ENCODE measurements around the gene EDN1. TPM values are rescaled to one million over a fixed set of nuclear protein-coding genes. Genes with fewer than 3 reads are reported as not detected.

The EDN1 gene
- total and polyA plus RNA-seq, 2 of the 13 experiments (the other 11 are each of a cell fraction or from before 2014, with no cell fraction given), result 0.15 to 1.2 TPM

GRCh38 chr6:12324099-12324498 is 33.9 kb downstream of the EDN1 start (continued):
- TF ChIP-seq ADNP (CRISPR knock-in tag; IDR thresholded peaks at IDR 0.05), result no peak
- TF ChIP-seq SRY (CRISPR knock-in tag; IDR thresholded peaks at IDR 0.05), result no peak
- TF ChIP-seq MEF2D (CRISPR knock-in tag; IDR thresholded peaks at IDR 0.05), result 0 out of 2 replicates have a peak, but pooled peaks have one; percentile 42
- 0 out of 2 replicates have a peak, but pooled peaks have one; percentile 36 for TF ChIP-seq ZBTB25 (CRISPR knock-in tag; IDR thresholded peaks at IDR 0.05)
- TF ChIP-seq ZNF430 (CRISPR knock-in tag; IDR thresholded peaks at IDR 0.05), result no peak
- TF ChIP-seq REL (CRISPR knock-in tag; conservative IDR thresholded peaks at IDR 0.05), result no peak
- TF ChIP-seq HNF4A (CRISPR knock-in tag; IDR thresholded peaks at IDR 0.05), result peak; percentile 29; the same call in 1 of the 2 replicates
- TF ChIP-seq SRSF4 (IDR thresholded peaks at IDR 0.05; ENCODE audit: low read depth, low read length, poor library complexity, severe bottlenecking), result no peak
- no peak for TF ChIP-seq PRPF4 (IDR thresholded peaks at IDR 0.05; ENCODE audit: low read depth, low read length, poor library complexity, severe bottlenecking)
- TF ChIP-seq ZFY (CRISPR knock-in tag; IDR thresholded peaks at IDR 0.05), result no peak
- TF ChIP-seq HDAC6 (IDR thresholded peaks at IDR 0.05; ENCODE audit: low read depth, low read length), result no peak
- no peak for TF ChIP-seq KLF6 (CRISPR knock-in tag; IDR thresholded peaks at IDR 0.05)
- no peak for TF ChIP-seq ZNF317 (CRISPR knock-in tag; IDR thresholded peaks at IDR 0.05)
- 0 out of 2 replicates have a peak, but pooled peaks have one; percentile 67 for TF ChIP-seq ZFP90 (CRISPR knock-in tag; IDR thresholded peaks at IDR 0.05; ENCODE audit: borderline replicate concordance)
- TF ChIP-seq ZNF639 (CRISPR knock-in tag; conservative IDR thresholded peaks at IDR 0.05), result no peak
- TF ChIP-seq RXRB (CRISPR knock-in tag; IDR thresholded peaks at IDR 0.05; ENCODE audit: borderline replicate concordance), result peak; percentile 85
- 0 out of 2 replicates have a peak, but pooled peaks have one; percentile 35 for TF ChIP-seq ZNF704 (CRISPR knock-in tag; IDR thresholded peaks at IDR 0.05; ENCODE audit: borderline replicate concordance)
- TF ChIP-seq FOXK1 (CRISPR knock-in tag; IDR thresholded peaks at IDR 0.05; ENCODE audit: borderline replicate concordance, low read depth), result peak; percentile 35; the same call in 1 of the 2 replicates
- TF ChIP-seq SMYD3 (CRISPR knock-in tag; IDR thresholded peaks at IDR 0.05), result no peak
- 0 out of 2 replicates have a peak, but pooled peaks have one; percentile 22 for TF ChIP-seq TEF (CRISPR knock-in tag; IDR thresholded peaks at IDR 0.05)
- TF ChIP-seq ZBED4 (CRISPR knock-in tag; IDR thresholded peaks at IDR 0.05; ENCODE audit: borderline replicate concordance), result no peak
